GM18511 (cell line): ENCODE results near the gene NODAL.

ENCODE experiments used
- ATAC-seq: cut with Tn5 transposase; IDR thresholded peaks from one replicate; pipeline ENCODE4 v1.9.1; 2021; ENCODE audit warnings: mild to moderate bottlenecking, moderate library complexity; ENCODE audit not compliant: unreplicated experiment

The NODAL gene

GRCh38 chr10:70396140-70396539 is 45.3 kb downstream of the NODAL start:
- no peak for ATAC-seq

- ATAC-seq: no peak
These were observed 49.8 kb downstream of the NODAL start for GRCh38 chr10:70391654-70392053.
